ENCODE data around the gene CSTPP1. TPM values are rescaled to one million over a fixed set of nuclear protein-coding genes. Genes with fewer than 3 reads are reported as not detected.

Gene CSTPP1
- total RNA-seq, 2 experiments from 2014 or later = 12.8 to 14.4 TPM

GRCh38 chr11:47104261-47104950 lies 167.8 kb downstream of the CSTPP1 start:
- no peaks in the 10 kb centered on the region for H3K36me3 Mint-ChIP-seq (ENCODE audit: low read depth)
- no peaks in the 10 kb centered on the region for H3K9me3 Mint-ChIP-seq
- H3K4me3 Mint-ChIP-seq = no peak overlapping the region
- H3K4me1 Mint-ChIP-seq (ENCODE audit: low read depth) = peaks cover 9% of the 10 kb centered on the region
- no peaks in the 10 kb centered on the region for H3K27me3 Mint-ChIP-seq
- ChIA-PET CTCF (interaction anchor here (1.6 kb wide), 1 partner anchor 49 kb away, joined by 4 read pairs; no protein-coding TSS in a partner anchor), POLR2A (no interaction called here)
- no peak for ATAC-seq
- no peak overlapping the region for H3K27ac Mint-ChIP-seq
- no peak for DNase-seq
- intact Hi-C loops (cut with micrococcal nuclease) = no loop called here
- TF ChIP-seq, protein P1, sequence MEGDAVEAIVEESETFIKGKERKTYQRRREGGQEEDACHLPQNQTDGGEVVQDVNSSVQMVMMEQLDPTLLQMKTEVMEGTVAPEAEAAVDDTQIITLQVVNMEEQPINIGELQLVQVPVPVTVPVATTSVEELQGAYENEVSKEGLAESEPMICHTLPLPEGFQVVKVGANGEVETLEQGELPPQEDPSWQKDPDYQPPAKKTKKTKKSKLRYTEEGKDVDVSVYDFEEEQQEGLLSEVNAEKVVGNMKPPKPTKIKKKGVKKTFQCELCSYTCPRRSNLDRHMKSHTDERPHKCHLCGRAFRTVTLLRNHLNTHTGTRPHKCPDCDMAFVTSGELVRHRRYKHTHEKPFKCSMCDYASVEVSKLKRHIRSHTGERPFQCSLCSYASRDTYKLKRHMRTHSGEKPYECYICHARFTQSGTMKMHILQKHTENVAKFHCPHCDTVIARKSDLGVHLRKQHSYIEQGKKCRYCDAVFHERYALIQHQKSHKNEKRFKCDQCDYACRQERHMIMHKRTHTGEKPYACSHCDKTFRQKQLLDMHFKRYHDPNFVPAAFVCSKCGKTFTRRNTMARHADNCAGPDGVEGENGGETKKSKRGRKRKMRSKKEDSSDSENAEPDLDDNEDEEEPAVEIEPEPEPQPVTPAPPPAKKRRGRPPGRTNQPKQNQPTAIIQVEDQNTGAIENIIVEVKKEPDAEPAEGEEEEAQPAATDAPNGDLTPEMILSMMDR (IDR thresholded peaks at IDR 0.05) = no peak

DNA sequence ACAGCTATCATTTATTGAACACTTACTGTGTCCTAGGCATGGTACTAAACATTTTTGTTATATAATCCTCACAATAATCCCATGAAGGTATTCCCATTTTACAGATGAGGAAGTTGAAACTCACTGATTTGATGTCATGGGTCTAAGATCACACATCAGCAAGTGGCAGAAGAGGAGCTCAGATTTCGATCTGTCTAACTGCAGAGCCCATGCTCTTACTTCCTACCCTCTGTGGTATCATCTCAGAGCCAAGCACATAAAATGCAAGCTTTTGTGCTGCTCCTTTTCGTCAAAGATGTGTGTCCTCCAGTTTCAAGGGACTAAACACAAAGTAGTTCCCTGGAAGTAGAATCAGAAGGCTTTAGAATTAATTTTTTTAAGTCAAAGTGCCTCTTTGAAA lies 169.0 kb downstream of the CSTPP1 start:
- no peak overlapping the region for H3K4me3 Mint-ChIP-seq
- DNase-seq = no peak
- no peaks in the 10 kb centered on the region for H3K4me1 Mint-ChIP-seq (ENCODE audit: low read depth)
- no peak for ATAC-seq
- ChIA-PET POLR2A (no interaction called here), CTCF (interaction anchor here (1.2 to 1.6 kb wide), 2 partner anchors 26 to 47 kb away, joined by 3 to 4 read pairs; no protein-coding TSS in a partner anchor)
- no peaks in the 10 kb centered on the region for H3K9me3 Mint-ChIP-seq
- H3K27me3 Mint-ChIP-seq = no peaks in the 10 kb centered on the region
- H3K27ac Mint-ChIP-seq = no peak overlapping the region
- TF ChIP-seq, protein P1 (IDR thresholded peaks at IDR 0.05) = no peak
- no peaks in the 10 kb centered on the region for H3K36me3 Mint-ChIP-seq (ENCODE audit: low read depth)
- intact Hi-C loops (cut with micrococcal nuclease) = no loop called here

GRCh38 chr11:47105974-47106373 lies 169.4 kb downstream of the CSTPP1 start:
- ATAC-seq (no peak), DNase-seq (no peak)
- POLR2A ChIA-PET = no interaction called here
- Mint-ChIP-seq H3K4me1 (ENCODE audit: low read depth) (no peaks in the 10 kb centered on the region), H3K4me3 (no peak overlapping the region), H3K36me3 (ENCODE audit: low read depth) (no peaks in the 10 kb centered on the region), H3K27ac (no peak overlapping the region), H3K27me3 (no peaks in the 10 kb centered on the region), H3K9me3 (no peaks in the 10 kb centered on the region)
- CTCF ChIA-PET = interaction anchor here (1.2 to 1.6 kb wide), 2 partner anchors 25 to 47 kb away, joined by 3 to 4 read pairs; no protein-coding TSS in a partner anchor
- TF ChIP-seq, protein P1 (IDR thresholded peaks at IDR 0.05) = no peak
- intact Hi-C loops (cut with micrococcal nuclease) = no loop called here

- ChIA-PET POLR2A (no interaction called here), CTCF (interaction anchor here (1.2 kb wide), 1 partner anchor 24 kb away, joined by 3 read pairs; no protein-coding TSS in a partner anchor)
- Mint-ChIP-seq H3K27ac (no peak overlapping the region), H3K36me3 (ENCODE audit: low read depth) (no peaks in the 10 kb centered on the region), H3K9me3 (no peaks in the 10 kb centered on the region), H3K27me3 (no peaks in the 10 kb centered on the region), H3K4me1 (ENCODE audit: low read depth) (no peaks in the 10 kb centered on the region), H3K4me3 (no peak overlapping the region)
- TF ChIP-seq, protein P1 (IDR thresholded peaks at IDR 0.05) = no peak
- intact Hi-C loops (cut with micrococcal nuclease) = no loop called here
- DNase-seq (no peak), ATAC-seq (no peak)
Measured at GRCh38 chr11:47106798-47107411, 170.3 kb downstream of the CSTPP1 start.

DNA sequence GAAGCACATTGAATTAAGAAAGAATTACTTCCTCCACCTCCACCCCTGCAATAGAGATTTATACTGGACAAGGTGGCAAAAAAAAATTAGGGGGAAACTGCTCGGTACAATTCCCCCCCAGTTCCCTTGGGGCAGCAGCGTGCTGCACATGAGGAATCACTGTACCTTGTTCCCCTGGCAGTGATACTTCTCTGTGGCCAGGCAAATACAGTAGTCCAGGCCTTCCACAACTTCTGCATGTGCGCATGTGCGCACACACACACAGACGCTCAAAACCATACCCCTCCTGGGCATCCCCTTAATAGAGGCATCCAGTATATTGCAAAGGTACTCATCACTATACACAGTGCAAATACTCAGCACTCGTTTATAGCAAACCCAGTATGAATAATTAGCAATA lies 171.2 kb downstream of the CSTPP1 start:
- no peaks in the 10 kb centered on the region for H3K9me3 Mint-ChIP-seq
- POLR2A ChIA-PET = no interaction called here
- intact Hi-C loops (cut with micrococcal nuclease) = no loop called here
- H3K4me3 Mint-ChIP-seq = no peak overlapping the region
- CTCF ChIA-PET = no interaction called here
- H3K27ac Mint-ChIP-seq = no peak overlapping the region
- no peak for DNase-seq
- H3K36me3 Mint-ChIP-seq (ENCODE audit: low read depth) = no peaks in the 10 kb centered on the region
- no peaks in the 10 kb centered on the region for H3K27me3 Mint-ChIP-seq
- no peaks in the 10 kb centered on the region for H3K4me1 Mint-ChIP-seq (ENCODE audit: low read depth)
- no peak for ATAC-seq
- TF ChIP-seq, protein P1 (IDR thresholded peaks at IDR 0.05) = no peak
